IMR-90 (cell line): Measurements from ENCODE around the gene CABP4. TPM values are rescaled to one million over a fixed set of nuclear protein-coding genes. Genes with fewer than 3 reads are reported as not detected.

ENCODE experiments used
- ATAC-seq: fragments of 200-7000 bp; cut with Tn5 transposase; 2 replicates; pipeline ENCODE4 v1.9.1; 2020; ENCODE audit warnings: low read depth, mild to moderate bottlenecking, moderate library complexity
- BruUV-seq: library from RNA; stranded (reverse); fragments of 400-500 nt; replicated peaks from 2 replicates; lab custom pipeline; 2021; lab: Mats Ljungman, UMichigan
- CTCF ChIA-PET: fragments of 300-600 bp; formaldehyde crosslinking; extraction: SDS; loops from one replicate; lab custom pipeline; 2021; ENCODE audit warnings: antibody characterized with exemption; lab: Yijun Ruan, JAX
- POLR2A ChIA-PET: fragments of 300-600 bp; sonication (Branson Sonifier 250); formaldehyde crosslinking; loops from one replicate; lab custom pipeline; 2022; ENCODE audit warnings: antibody characterized with exemption; ENCODE audit not compliant: unreplicated experiment; lab: Charles Lee
- DNase-seq: peaks from one replicate; pipeline ENCODE4 v3.0.0; 2013
- H2AFZ ChIP-seq: replicated peaks from 2 replicates; pipeline ENCODE3; 2013; ENCODE audit warnings: low read length, mild to moderate bottlenecking; ENCODE audit not compliant: poor library complexity
- H2AK5ac ChIP-seq: 2 replicates; pipeline ENCODE4 v1.6.1; 2013; ENCODE audit warnings: low read depth, low read length, inconsistent platforms
- H2AK9ac ChIP-seq: replicated peaks from 2 replicates; pipeline ENCODE3; 2013; ENCODE audit warnings: mild to moderate bottlenecking, low read depth, low read length, moderate library complexity; ENCODE audit not compliant: poor library complexity
- H2BK120ac ChIP-seq: 2 replicates; pipeline ENCODE4 v1.6.1; 2013; ENCODE audit warnings: low read depth, low read length, inconsistent platforms
- H2BK15ac ChIP-seq: 3 replicates; pipeline ENCODE4 v1.6.1; 2013; ENCODE audit warnings: low read depth, low read length, inconsistent platforms
- H2BK20ac ChIP-seq: 2 replicates; pipeline ENCODE4 v1.6.1; 2013; ENCODE audit warnings: low read depth, mild to moderate bottlenecking, inconsistent platforms, low read length, moderate library complexity
- H2BK5ac ChIP-seq: 2 replicates; pipeline ENCODE4 v1.6.1; 2013; ENCODE audit warnings: mild to moderate bottlenecking, low read depth, low read length, inconsistent platforms; ENCODE audit not compliant: poor library complexity, severe bottlenecking
- H3K14ac ChIP-seq: replicated peaks from 2 replicates; pipeline ENCODE4 v1.6.1; 2013; ENCODE audit warnings: low read depth, low read length, inconsistent platforms
- H3K18ac ChIP-seq: 2 replicates; pipeline ENCODE4 v1.6.1; 2013; ENCODE audit warnings: low read depth, low read length, control low read depth
- H3K23ac ChIP-seq: 2 replicates; pipeline ENCODE4 v1.6.1; 2013; ENCODE audit warnings: low read depth, low read length, inconsistent platforms
- H3K27ac ChIP-seq: 2 replicates; pipeline ENCODE4 v1.5.1; 2013; ENCODE audit warnings: mild to moderate bottlenecking, control low read depth, low read length; ENCODE audit not compliant: insufficient read depth
- H3K27me3 ChIP-seq: 2 replicates; pipeline ENCODE4 v1.6.1; 2013; ENCODE audit warnings: low read length; ENCODE audit not compliant: control insufficient read depth, insufficient read depth
- H3K36me3 ChIP-seq: 2 replicates; pipeline ENCODE4 v1.6.1; 2013; ENCODE audit warnings: low read length, mixed read lengths; ENCODE audit not compliant: control insufficient read depth, insufficient read depth
- H3K4ac ChIP-seq: 2 replicates; pipeline ENCODE4 v1.6.1; 2013; ENCODE audit warnings: low read depth, low read length, inconsistent platforms
- H3K4me1 ChIP-seq: 2 replicates; pipeline ENCODE4 v1.6.1; 2013; ENCODE audit warnings: low read length, mixed read lengths; ENCODE audit not compliant: control insufficient read depth, insufficient read depth
- H3K4me2 ChIP-seq: 2 replicates; pipeline ENCODE4 v1.6.1; 2013; ENCODE audit warnings: low read depth, mild to moderate bottlenecking, control low read depth, low read length, moderate library complexity
- H3K4me3 ChIP-seq: 2 replicates; pipeline ENCODE4 v1.5.1; 2013; ENCODE audit warnings: low read depth, mild to moderate bottlenecking, control low read depth, low read length, moderate library complexity; ENCODE audit not compliant: insufficient read depth
- H3K56ac ChIP-seq: 2 replicates; pipeline ENCODE4 v1.6.1; 2013; ENCODE audit warnings: low read length, inconsistent platforms; ENCODE audit not compliant: insufficient read depth; ENCODE audit errors: extremely low read depth
- H3K79me1 ChIP-seq, 2 experiments: 2 replicates each; pipeline ENCODE4 v1.6.1; 2013; ENCODE audit warnings: low read length in 2 of 2, inconsistent platforms in 1 of 2, low read depth in 1 of 2
- H3K9ac ChIP-seq: 2 replicates; pipeline ENCODE4 v1.6.1; 2013; ENCODE audit warnings: low read depth, low read length, control low read depth
- H3K9me1 ChIP-seq: 2 replicates; pipeline ENCODE4 v1.6.1; 2013; ENCODE audit warnings: low read length, inconsistent platforms; ENCODE audit not compliant: insufficient read depth
- H3K9me3 ChIP-seq: 2 replicates; pipeline ENCODE4 v1.6.1; 2013; ENCODE audit warnings: low read length; ENCODE audit not compliant: control insufficient read depth, insufficient read depth
- H4K20me1 ChIP-seq: 2 replicates; pipeline ENCODE4 v1.6.1; 2013; ENCODE audit warnings: low read length, inconsistent platforms; ENCODE audit not compliant: insufficient read depth
- H4K5ac ChIP-seq: 2 replicates; pipeline ENCODE4 v1.6.1; 2013; ENCODE audit warnings: mild to moderate bottlenecking, low read depth, low read length, control low read depth
- H4K8ac ChIP-seq, 2 experiments: 2 replicates each; pipeline ENCODE4 v1.6.1; 2013; ENCODE audit warnings: low read depth in 2 of 2, low read length in 2 of 2, control low read depth in 1 of 2, inconsistent platforms in 1 of 2
- H4K91ac ChIP-seq: 2 replicates; pipeline ENCODE4 v1.6.1; 2013; ENCODE audit warnings: low read depth, low read length, inconsistent platforms; ENCODE audit not compliant: insufficient read depth
- BHLHE40 ChIP-seq: fragments of 150-350 bp; IDR thresholded peaks from 2 replicates; pipeline ENCODE4 v1.6.1; 2016; ENCODE audit warnings: mild to moderate bottlenecking, low read depth, low read length
- CHD1 ChIP-seq: IDR thresholded peaks from 2 replicates; pipeline ENCODE4 v1.6.1; 2012; ENCODE audit warnings: low read depth, low read length, improper control_type of control experiment
- CTCF ChIP-seq: conservative IDR thresholded peaks from 2 replicates; pipeline ENCODE4 v1.5.1; 2012; ENCODE audit warnings: mild to moderate bottlenecking, low read depth, low read length, improper control_type of control experiment
- ELK1 ChIP-seq: fragments of 150-350 bp; IDR thresholded peaks from 2 replicates; pipeline ENCODE4 v1.6.1; 2016; ENCODE audit warnings: low read depth, mild to moderate bottlenecking, low read length, moderate library complexity, borderline replicate concordance
- FOS ChIP-seq: fragments of 150-350 bp; IDR thresholded peaks from 2 replicates; pipeline ENCODE4 v1.6.1; 2016; ENCODE audit warnings: low read depth, low read length
- MXI1 ChIP-seq: IDR thresholded peaks from 2 replicates; pipeline ENCODE4 v1.6.1; 2012; ENCODE audit warnings: low read depth, mild to moderate bottlenecking, low read length, moderate library complexity, borderline replicate concordance
- POLR2A ChIP-seq: IDR thresholded peaks from 2 replicates; pipeline ENCODE4 v1.6.1; 2012; ENCODE audit warnings: mild to moderate bottlenecking, low read depth, low read length
- RAD21 ChIP-seq: IDR thresholded peaks from 2 replicates; pipeline ENCODE4 v1.6.1; 2012; ENCODE audit warnings: low read length, improper control_type of control experiment
- RCOR1 ChIP-seq: IDR thresholded peaks from 2 replicates; pipeline ENCODE4 v1.6.1; 2012; ENCODE audit warnings: mild to moderate bottlenecking, low read length, improper control_type of control experiment; ENCODE audit not compliant: insufficient replicate concordance
- RFX5 ChIP-seq: IDR thresholded peaks from 2 replicates; pipeline ENCODE4 v1.8.0; 2012; ENCODE audit warnings: low read depth, mild to moderate bottlenecking, low read length, moderate library complexity
- WGBS, 2 experiments: methylation state at CpG; one replicate each; pipeline versions ENCODE4 v1.1.5 to v1.1.7; 2013; ENCODE audit warnings: missing lambda C conversion rate in 2 of 2; ENCODE audit not compliant: insufficient read length in 1 of 2; ENCODE audit errors: extremely low coverage in 2 of 2; 5-methylcytosine and 5-hydroxymethylcytosine counted together
- dilution Hi-C: fragments of 300-500 bp; cut with HindIII; formaldehyde crosslinking; loops from one replicate; pipeline ENCODE4 v1.14.3; 2018; ENCODE audit warnings: low sequenced_read_pairs; ENCODE audit not compliant: unreplicated experiment
- in situ Hi-C: fragments of 300-500 bp; cut with MboI; formaldehyde crosslinking; loops from 3 replicates; pipeline ENCODE4 v1.14.3; 2019; ENCODE audit warnings: low sequenced_read_pairs, inconsistent platforms, mixed read lengths
- intact Hi-C: fragments of 100-400 bp; cut with micrococcal nuclease; formaldehyde crosslinking; loops from 2 replicates; pipeline ENCODE4 v1.10.0; 2022
- polyA plus RNA-seq, 3 experiments: library from polyadenylated mRNA; depleted of rRNA; stranded (reverse); fragments of >200 nt; gene quantifications; 2 replicates each; pipeline ENCODE4 v1.2.3, GENCODE V29; 2012; ENCODE audit warnings: low replicate concordance in 1 of 3
- total RNA-seq: library from RNA; depleted of rRNA; stranded (reverse); fragments of >200 nt; gene quantifications from 2 replicates; pipeline ENCODE4 v1.2.3, GENCODE V29; 2012

CABP4 gene
- total and polyA plus RNA-seq, 2 of the 4 experiments (the other 2 are of a cell fraction): not detected

GRCh38 chr11:67413266-67413849 is 41.8 kb upstream of the CABP4 start:
- Histone ChIP-seq H2BK120ac (no peak overlapping the region), H2BK5ac (no peak overlapping the region), H2AK9ac (peak overlapping the region; percentile 55), H3K27me3 (peaks cover 48% of the 10 kb centered on the region), H3K23ac (no peak overlapping the region), H4K8ac (no peak overlapping the region), H3K14ac (no peak overlapping the region), H4K5ac (no peak overlapping the region), H2AFZ (peak overlapping the region; percentile 32), H3K9me1 (no peaks in the 10 kb centered on the region), H3K56ac (no peak overlapping the region), H3K36me3 (no peaks in the 10 kb centered on the region), H3K4me3 (no peak overlapping the region), H2BK20ac (no peak overlapping the region), H3K79me1 (no peaks in the 10 kb centered on the region), H2BK15ac (no peak overlapping the region), H3K9me3 (no peaks in the 10 kb centered on the region), H3K4me1 (no peaks in the 10 kb centered on the region), H3K18ac (no peak overlapping the region), H4K20me1 (no peaks in the 10 kb centered on the region), H3K27ac (no peak overlapping the region), H2AK5ac (no peak overlapping the region), H4K91ac (no peak overlapping the region), H3K4me2 (no peak overlapping the region), H3K4ac (no peak overlapping the region), H3K9ac (no peak overlapping the region)
- dilution Hi-C loops (no loop called here), intact Hi-C loops (no loop called here), in situ Hi-C loops (no loop called here)
- CTCF ChIA-PET: interaction anchor here (0.6 kb wide), 1 partner anchor 1207 kb away, joined by 3 read pairs; no protein-coding TSS in a partner anchor
- BruUV-seq: no TSS peak
- POLR2A ChIA-PET: interaction anchor here (0.6 kb wide), 1 partner anchor 51 kb away, joined by 6 read pairs; no protein-coding TSS in a partner anchor
- DNase-seq (no peak), ATAC-seq (no peak; the same call in 1 of the 2 replicates)
- no CpG with 5 or more reads among the region's 2 CpGs for WGBS, 2 experiments
- TF ChIP-seq MXI1 (no peak), RFX5 (no peak), CHD1 (no peak), BHLHE40 (no peak), FOS (no peak), ELK1 (no peak), RCOR1 (no peak), CTCF (no peak), POLR2A (no peak), RAD21 (no peak)
